Measurements from ENCODE around the gene SMYD3.

DNA sequence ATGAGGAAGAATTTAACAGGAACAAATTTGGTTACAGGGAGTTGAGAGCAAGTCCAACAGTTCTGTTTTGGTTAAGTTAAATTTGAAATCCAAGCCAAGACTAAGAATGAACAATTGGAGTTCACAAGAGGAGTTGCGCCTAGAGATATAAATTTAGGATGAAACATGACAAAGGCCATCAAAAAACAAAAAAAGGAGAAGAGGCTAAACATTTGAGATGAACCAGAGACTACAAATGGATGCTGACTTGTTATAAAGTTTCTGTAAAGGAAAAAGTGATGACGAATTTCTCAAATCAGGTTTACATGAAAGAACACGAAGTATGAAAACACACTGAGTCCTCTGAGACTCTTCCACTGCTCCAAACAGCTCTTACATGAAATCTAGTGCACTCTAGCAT lies 575.6 kb downstream of the SMYD3 start:
- TF ChIP-seq, protein P1, sequence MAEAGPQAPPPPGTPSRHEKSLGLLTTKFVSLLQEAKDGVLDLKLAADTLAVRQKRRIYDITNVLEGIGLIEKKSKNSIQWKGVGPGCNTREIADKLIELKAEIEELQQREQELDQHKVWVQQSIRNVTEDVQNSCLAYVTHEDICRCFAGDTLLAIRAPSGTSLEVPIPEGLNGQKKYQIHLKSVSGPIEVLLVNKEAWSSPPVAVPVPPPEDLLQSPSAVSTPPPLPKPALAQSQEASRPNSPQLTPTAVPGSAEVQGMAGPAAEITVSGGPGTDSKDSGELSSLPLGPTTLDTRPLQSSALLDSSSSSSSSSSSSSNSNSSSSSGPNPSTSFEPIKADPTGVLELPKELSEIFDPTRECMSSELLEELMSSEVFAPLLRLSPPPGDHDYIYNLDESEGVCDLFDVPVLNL (IDR thresholded peaks at IDR 0.05; ENCODE audit: low read depth, low read length): no peak
- no peak for TF ChIP-seq EZH2 (IDR thresholded peaks at IDR 0.05; ENCODE audit: borderline replicate concordance, control insufficient read depth, low read depth, low read length)
- no peak for TF ChIP-seq ZNF24 (IDR thresholded peaks at IDR 0.05)
- TF ChIP-seq ZNF274 (IDR thresholded peaks at IDR 0.05; ENCODE audit: insufficient read depth, insufficient read length): no peak
- no peak for TF ChIP-seq TARDBP (IDR thresholded peaks at IDR 0.05; ENCODE audit: borderline replicate concordance)
- TF ChIP-seq SIN3A (IDR thresholded peaks at IDR 0.05; ENCODE audit: low read depth, low read length): no peak
- TF ChIP-seq NR2C2 (IDR thresholded peaks at IDR 0.05; ENCODE audit: borderline replicate concordance, control insufficient read depth, insufficient read length, low read depth): no peak
- TF ChIP-seq HDGF (IDR thresholded peaks at IDR 0.05): no peak
- TF ChIP-seq, protein P2, sequence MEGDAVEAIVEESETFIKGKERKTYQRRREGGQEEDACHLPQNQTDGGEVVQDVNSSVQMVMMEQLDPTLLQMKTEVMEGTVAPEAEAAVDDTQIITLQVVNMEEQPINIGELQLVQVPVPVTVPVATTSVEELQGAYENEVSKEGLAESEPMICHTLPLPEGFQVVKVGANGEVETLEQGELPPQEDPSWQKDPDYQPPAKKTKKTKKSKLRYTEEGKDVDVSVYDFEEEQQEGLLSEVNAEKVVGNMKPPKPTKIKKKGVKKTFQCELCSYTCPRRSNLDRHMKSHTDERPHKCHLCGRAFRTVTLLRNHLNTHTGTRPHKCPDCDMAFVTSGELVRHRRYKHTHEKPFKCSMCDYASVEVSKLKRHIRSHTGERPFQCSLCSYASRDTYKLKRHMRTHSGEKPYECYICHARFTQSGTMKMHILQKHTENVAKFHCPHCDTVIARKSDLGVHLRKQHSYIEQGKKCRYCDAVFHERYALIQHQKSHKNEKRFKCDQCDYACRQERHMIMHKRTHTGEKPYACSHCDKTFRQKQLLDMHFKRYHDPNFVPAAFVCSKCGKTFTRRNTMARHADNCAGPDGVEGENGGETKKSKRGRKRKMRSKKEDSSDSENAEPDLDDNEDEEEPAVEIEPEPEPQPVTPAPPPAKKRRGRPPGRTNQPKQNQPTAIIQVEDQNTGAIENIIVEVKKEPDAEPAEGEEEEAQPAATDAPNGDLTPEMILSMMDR (IDR thresholded peaks at IDR 0.05 in 2 of 3, conservative IDR thresholded peaks at IDR 0.05 in 1 of 3; ENCODE audit: control insufficient read depth in 2 of 3, extremely low read depth in 1 of 3, insufficient read depth in 1 of 3, low read depth in 3 of 3, low read length in 3 of 3): no peak
- TF ChIP-seq CREB1 (IDR thresholded peaks at IDR 0.05; ENCODE audit: low read depth): no peak
- no peak for TF ChIP-seq RAD21 (IDR thresholded peaks at IDR 0.05; ENCODE audit: insufficient read depth, low read depth, low read length)
- no peak for TF ChIP-seq SUZ12 (IDR thresholded peaks at IDR 0.05; ENCODE audit: unreplicated experiment)
- no peak for TF ChIP-seq POLR2AphosphoS5 (IDR thresholded peaks at IDR 0.05; ENCODE audit: low read length)
